Right ventricle myocardium superior (tissue), 1 donor: ENCODE data around the gene SLC48A1. TPM values are rescaled to one million over a fixed set of nuclear protein-coding genes. Genes with fewer than 3 reads are reported as not detected.
"Not testable (repeated sequence)": the region's sequence is repeated elsewhere in the genome, so short reads cannot be mapped to it uniquely, and the experiment has no call there.

Experiments
- ATAC-seq: fragments of 200-7000 bp; cut with Tn5 transposase; one replicate; pipeline ENCODE4 v1.9.1; 2020; ENCODE audit warnings: mild to moderate bottlenecking; ENCODE audit not compliant: poor library complexity
- DNase-seq: peaks from one replicate; pipeline ENCODE4 v3.0.0-alpha.2; 2020
- intact Hi-C: fragments of 100-400 bp; cut with DNase I; formaldehyde crosslinking; loops from one replicate; pipeline ENCODE4 v1.11.2; 2022
- total RNA-seq: library from RNA; stranded (reverse); fragmentation: NEBNext Ultra II Directional; extraction: Animal tissue kit (Norgen Biotek cat#: 25700); gene quantifications from one replicate; pipeline ENCODE4 v1.2.1, GENCODE V29; 2021
- donor health status: DM: no; HTN: yes; CAD: no; lungs with severe emphysema.

SLC48A1 gene
- total RNA-seq, 1 donor from 2014 or later: 26.8 TPM

- intact Hi-C loops: no loop called here
- peak; percentile 42 for DNase-seq
- no peak for ATAC-seq
Measured at GRCh38 chr12:47814539-47815170, 41.6 kb downstream of the SLC48A1 start.

- ATAC-seq, intact Hi-C loops: not testable (repeated sequence)
- DNase-seq: peak; percentile 42
Measured at GRCh38 chr12:47815447-47815846, 42.4 kb downstream of the SLC48A1 start.

- intact Hi-C loops: no loop called here
Measured at GRCh38 chr12:47816403-47817271, 43.6 kb downstream of the SLC48A1 start.

GRCh38 chr12:47817272-47818006 lies 44.4 kb downstream of the SLC48A1 start:
- intact Hi-C loops: no loop called here
- peak; percentile 43 for DNase-seq

More at GRCh38 chr12:47816403-47817271, 43.6 kb downstream of the SLC48A1 start:
- peak; percentile 48 for DNase-seq
- no peak for ATAC-seq

GRCh38 chr12:47818007-47818376 lies 45.0 kb downstream of the SLC48A1 start:
- ATAC-seq: no peak
- peak; percentile 26 for DNase-seq
- intact Hi-C loops: no loop called here

More at GRCh38 chr12:47817272-47818006, 44.4 kb downstream of the SLC48A1 start:
- ATAC-seq: no peak

GRCh38 chr12:47818467-47819137 lies 45.6 kb downstream of the SLC48A1 start:
- intact Hi-C loops: no loop called here
- ATAC-seq (peak; percentile 11), DNase-seq (peak; percentile 63)

- intact Hi-C loops: no loop called here
- DNase-seq (peak; percentile 87), ATAC-seq (peak; percentile 38)
Measured at GRCh38 chr12:47819138-47819895, 46.3 kb downstream of the SLC48A1 start.

GRCh38 chr12:47819896-47820630 lies 47.0 kb downstream of the SLC48A1 start, which contains the start of gene HDAC7:
Gene HDAC7, minus strand, starts transcription at chr12:47819903. Its CDS starts 118 bp downstream, at chr12:47819785.
- intact Hi-C loops: no loop called here
- peak; percentile 75 for ATAC-seq
- peak; percentile 94 for DNase-seq

- DNase-seq (peak; percentile 89), ATAC-seq (peak; percentile 71)
- intact Hi-C loops: no loop called here
Measured at GRCh38 chr12:47820631-47821345, 47.8 kb downstream of the SLC48A1 start.

- no peak for ATAC-seq
- no peak for DNase-seq
- intact Hi-C loops: no loop called here
Measured at GRCh38 chr12:47821346-47821706, 48.3 kb downstream of the SLC48A1 start.

- no peak for ATAC-seq
- DNase-seq: no peak
- intact Hi-C loops: no loop called here
Measured at GRCh38 chr12:47822401-47822800, 49.4 kb downstream of the SLC48A1 start.

- no peak for ATAC-seq
- no peak for DNase-seq
- intact Hi-C loops: no loop called here
Measured at GRCh38 chr12:47822863-47823262, 49.8 kb downstream of the SLC48A1 start.

- no peak for DNase-seq
- ATAC-seq: no peak
- intact Hi-C loops: no loop called here
Measured at GRCh38 chr12:47823422-47824086, 50.5 kb downstream of the SLC48A1 start.

GRCh38 chr12:47824198-47824597 lies 51.2 kb downstream of the SLC48A1 start:
- ATAC-seq (no peak), DNase-seq (no peak)
- intact Hi-C loops: no loop called here

- no peak for DNase-seq
- intact Hi-C loops: no loop called here
- ATAC-seq: no peak
Measured at GRCh38 chr12:47824635-47825034, 51.6 kb downstream of the SLC48A1 start.

- intact Hi-C loops: no loop called here
- peak; percentile 8 for ATAC-seq
- peak; percentile 77 for DNase-seq
Measured at GRCh38 chr12:47825173-47825639, 52.2 kb downstream of the SLC48A1 start.
